Stimulated activated naive CD8-positive, alpha-beta T cell treated with anti-CD3 and anti-CD28 coated beads, Interleukin-15, Interleukin-2, amounts not matched to agents 100 ng/mL and 50 ng/mL, for 24 hours (primary cell): ENCODE results near the gene KCNMB4.

Experiments used
- H3K27ac Mint-ChIP-seq: one replicate; pipeline ENCODE4 v1.8.0; 2021; ENCODE audit warnings: mild to moderate bottlenecking, mixed read lengths
- H3K27me3 Mint-ChIP-seq: one replicate; pipeline ENCODE4 v1.8.0; 2021; ENCODE audit warnings: mixed read lengths
- H3K36me3 Mint-ChIP-seq: one replicate; pipeline ENCODE4 v1.8.0; 2021; ENCODE audit warnings: low read depth, mixed read lengths
- H3K4me1 Mint-ChIP-seq: one replicate; pipeline ENCODE4 v1.8.0; 2021; ENCODE audit warnings: low read depth, mixed read lengths
- H3K4me3 Mint-ChIP-seq: one replicate; pipeline ENCODE4 v1.8.0; 2021; ENCODE audit warnings: mild to moderate bottlenecking, mixed read lengths
- H3K9me3 Mint-ChIP-seq: one replicate; pipeline ENCODE4 v1.8.0; 2021; ENCODE audit warnings: mixed read lengths

Gene KCNMB4

DNA sequence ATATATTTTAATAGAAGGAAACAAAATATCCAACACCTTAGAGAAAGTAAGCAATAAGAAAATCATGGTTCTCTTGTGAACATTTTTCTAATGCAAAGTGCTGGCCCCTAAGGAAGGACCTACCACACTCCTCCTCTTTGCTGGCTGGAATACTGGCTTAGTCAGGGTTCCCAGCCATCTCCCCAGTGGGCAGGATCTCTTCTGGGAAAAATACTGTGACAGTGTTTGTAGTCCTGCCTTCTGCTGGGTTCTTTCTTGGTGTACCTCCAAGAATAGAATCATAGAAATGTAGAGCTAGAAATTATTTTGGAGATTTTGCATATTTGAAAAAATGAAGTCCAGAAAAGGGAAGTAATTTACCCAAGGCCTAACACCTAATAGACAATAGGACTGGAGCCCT, 31.9 kb downstream of the KCNMB4 start:
- Mint-ChIP-seq H3K4me1 (no peaks in the 10 kb centered on the region), H3K4me3 (no peak overlapping the region), H3K27ac (no peak overlapping the region), H3K9me3 (no peaks in the 10 kb centered on the region), H3K36me3 (peaks cover 9% of the 10 kb centered on the region), H3K27me3 (no peaks in the 10 kb centered on the region)

- Mint-ChIP-seq H3K9me3 (no peaks in the 10 kb centered on the region), H3K4me1 (no peaks in the 10 kb centered on the region), H3K27ac (no peak overlapping the region), H3K4me3 (no peak overlapping the region), H3K27me3 (no peaks in the 10 kb centered on the region), H3K36me3 (peaks cover 9% of the 10 kb centered on the region)
Observed at GRCh38 chr12:70398862-70399261, 32.8 kb downstream of the KCNMB4 start.

GRCh38 chr12:70399311-70399710, 33.2 kb downstream of the KCNMB4 start:
- H3K4me3 Mint-ChIP-seq: no peak overlapping the region
- H3K27ac Mint-ChIP-seq: no peak overlapping the region
- no peaks in the 10 kb centered on the region for H3K4me1 Mint-ChIP-seq
- no peaks in the 10 kb centered on the region for H3K9me3 Mint-ChIP-seq
- no peaks in the 10 kb centered on the region for H3K27me3 Mint-ChIP-seq
- H3K36me3 Mint-ChIP-seq: peaks cover 9% of the 10 kb centered on the region

DNA sequence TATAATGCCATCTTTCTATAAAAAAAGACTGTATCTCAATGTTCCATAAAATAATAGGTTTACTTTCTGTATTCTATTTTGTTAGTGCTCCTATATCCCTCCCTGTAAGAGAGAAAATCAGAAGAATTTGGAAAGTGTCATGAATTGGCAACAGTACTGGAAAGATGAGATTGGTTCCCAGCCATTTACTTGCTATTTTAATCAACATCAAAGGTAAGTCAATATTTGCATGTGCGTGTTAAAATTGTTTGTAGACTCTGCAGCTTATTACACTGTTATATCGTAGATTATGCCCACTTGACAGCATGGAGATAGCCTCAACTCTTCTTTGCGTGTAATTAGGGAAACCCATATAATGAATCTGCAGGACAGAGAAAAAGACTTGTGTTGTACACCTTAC, 34.0 kb downstream of the KCNMB4 start:
- Mint-ChIP-seq H3K27ac (no peak overlapping the region), H3K27me3 (no peaks in the 10 kb centered on the region), H3K36me3 (peaks cover 9% of the 10 kb centered on the region), H3K4me1 (no peaks in the 10 kb centered on the region), H3K9me3 (no peaks in the 10 kb centered on the region), H3K4me3 (no peak overlapping the region)

DNA sequence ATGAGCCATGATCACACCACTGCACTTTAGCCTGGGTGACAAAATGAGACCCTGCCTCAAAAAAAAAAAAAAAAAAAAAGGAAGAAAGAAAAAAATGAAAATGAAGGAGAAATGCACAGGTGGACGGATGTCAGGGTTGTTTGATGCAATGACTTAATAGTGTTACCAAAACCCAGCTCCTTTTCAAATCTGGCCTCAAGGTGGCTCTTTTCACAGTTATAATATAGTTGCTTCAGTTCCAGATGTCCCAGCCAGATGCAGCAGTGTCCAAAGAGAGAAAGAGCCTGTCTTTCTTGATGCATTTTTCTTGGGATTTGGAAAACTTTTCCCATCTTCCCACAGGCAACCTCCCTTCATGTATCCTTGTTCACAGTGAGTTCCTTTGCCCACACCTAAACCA, 36.5 kb downstream of the KCNMB4 start:
- Mint-ChIP-seq H3K27me3 (no peaks in the 10 kb centered on the region), H3K4me1 (no peaks in the 10 kb centered on the region), H3K27ac (no peak overlapping the region), H3K4me3 (no peak overlapping the region), H3K36me3 (peaks cover 9% of the 10 kb centered on the region), H3K9me3 (no peaks in the 10 kb centered on the region)

- Mint-ChIP-seq H3K27me3 (no peaks in the 10 kb centered on the region), H3K27ac (no peak overlapping the region), H3K36me3 (peaks cover 9% of the 10 kb centered on the region), H3K4me3 (no peak overlapping the region), H3K4me1 (no peaks in the 10 kb centered on the region), H3K9me3 (no peaks in the 10 kb centered on the region)
Observed at GRCh38 chr12:70403826-70404225, 37.7 kb downstream of the KCNMB4 start.

GRCh38 chr12:70408004-70408790, 42.1 kb downstream of the KCNMB4 start:
- H3K4me3 Mint-ChIP-seq: no peak overlapping the region
- H3K27me3 Mint-ChIP-seq: no peaks in the 10 kb centered on the region
- H3K9me3 Mint-ChIP-seq: no peaks in the 10 kb centered on the region
- H3K4me1 Mint-ChIP-seq: no peaks in the 10 kb centered on the region
- H3K27ac Mint-ChIP-seq: no peak overlapping the region
- H3K36me3 Mint-ChIP-seq: no peaks in the 10 kb centered on the region

- Mint-ChIP-seq H3K4me1 (peaks cover 4% of the 10 kb centered on the region), H3K36me3 (no peaks in the 10 kb centered on the region), H3K9me3 (no peaks in the 10 kb centered on the region), H3K27ac (no peak overlapping the region), H3K27me3 (no peaks in the 10 kb centered on the region), H3K4me3 (no peak overlapping the region)
Observed at GRCh38 chr12:70415987-70416386, 49.9 kb downstream of the KCNMB4 start.

- Mint-ChIP-seq H3K4me1 (peaks cover 4% of the 10 kb centered on the region), H3K4me3 (no peak overlapping the region), H3K9me3 (no peaks in the 10 kb centered on the region), H3K36me3 (no peaks in the 10 kb centered on the region), H3K27me3 (no peaks in the 10 kb centered on the region), H3K27ac (no peak overlapping the region)
Observed at GRCh38 chr12:70417121-70417520, 51.0 kb downstream of the KCNMB4 start.

DNA sequence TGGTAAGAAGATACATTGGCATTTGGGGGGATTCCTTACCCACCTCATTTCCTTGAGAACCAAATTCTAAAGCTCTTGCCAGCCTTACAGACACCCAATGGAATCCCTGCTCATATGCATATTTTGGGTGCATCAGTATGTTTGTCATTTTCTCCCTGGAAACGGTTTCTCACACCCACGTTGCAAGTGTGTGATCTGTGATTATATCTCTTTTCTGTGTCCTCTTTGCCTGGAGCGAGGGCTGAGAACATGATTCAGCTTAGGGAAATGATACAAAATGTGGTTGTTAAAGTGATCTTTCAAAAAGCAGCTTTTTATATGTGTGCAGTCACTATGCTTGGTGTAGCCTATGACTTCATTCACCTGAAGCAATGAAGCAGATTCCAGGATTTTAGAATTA, 52.0 kb downstream of the KCNMB4 start:
- H3K36me3 Mint-ChIP-seq: no peaks in the 10 kb centered on the region
- H3K27ac Mint-ChIP-seq: no peak overlapping the region
- no peaks in the 10 kb centered on the region for H3K9me3 Mint-ChIP-seq
- no peaks in the 10 kb centered on the region for H3K27me3 Mint-ChIP-seq
- H3K4me3 Mint-ChIP-seq: no peak overlapping the region
- peaks cover 4% of the 10 kb centered on the region for H3K4me1 Mint-ChIP-seq

GRCh38 chr12:70422631-70423030, 56.5 kb downstream of the KCNMB4 start:
- no peaks in the 10 kb centered on the region for H3K9me3 Mint-ChIP-seq
- H3K4me1 Mint-ChIP-seq: no peaks in the 10 kb centered on the region
- H3K27ac Mint-ChIP-seq: no peak overlapping the region

DNA sequence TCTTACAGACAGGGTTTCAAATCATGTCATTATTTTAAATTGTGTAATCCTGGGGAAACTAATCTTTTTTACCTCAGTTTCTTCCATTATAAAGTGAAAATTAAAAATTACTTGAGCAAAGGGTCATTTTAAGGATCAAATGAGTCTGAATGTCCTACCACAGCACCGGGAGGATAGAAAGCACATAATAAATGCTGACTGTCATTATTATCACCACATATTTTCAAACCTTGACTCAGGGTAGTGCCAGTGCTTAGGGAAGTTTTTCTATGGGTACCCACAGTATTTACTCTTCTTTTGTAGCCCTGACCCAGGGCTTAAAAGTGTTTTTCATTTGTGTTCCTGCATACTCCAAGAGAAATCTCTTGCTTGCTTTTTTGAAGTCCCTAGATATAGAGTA, 60.5 kb downstream of the KCNMB4 start:
- Mint-ChIP-seq H3K27ac (no peak overlapping the region), H3K36me3 (no peaks in the 10 kb centered on the region), H3K4me1 (no peaks in the 10 kb centered on the region), H3K9me3 (no peaks in the 10 kb centered on the region), H3K27me3 (no peaks in the 10 kb centered on the region), H3K4me3 (no peak overlapping the region)

More at GRCh38 chr12:70422631-70423030, 56.5 kb downstream of the KCNMB4 start:
- Mint-ChIP-seq H3K36me3 (no peaks in the 10 kb centered on the region), H3K27me3 (no peaks in the 10 kb centered on the region), H3K4me3 (no peak overlapping the region)

DNA sequence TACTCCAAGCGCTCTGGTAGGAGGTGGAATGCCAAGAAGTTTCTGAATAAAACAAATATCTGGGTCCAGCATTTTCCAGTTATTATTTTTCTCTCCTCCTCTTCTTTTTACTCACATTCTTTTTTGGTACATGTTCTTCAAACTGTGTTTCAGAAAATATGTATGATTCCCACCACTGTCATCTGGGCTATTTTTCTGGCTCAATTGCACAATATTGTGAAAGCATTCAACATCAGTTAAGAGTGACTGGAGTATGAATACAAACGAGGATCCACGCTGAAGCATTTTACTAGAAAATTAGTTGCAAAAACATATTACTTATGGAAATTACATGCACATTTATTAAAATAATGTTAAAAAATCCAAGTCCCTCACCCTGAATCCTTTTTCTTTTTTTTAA, 61.5 kb downstream of the KCNMB4 start:
- H3K27me3 Mint-ChIP-seq: no peaks in the 10 kb centered on the region
- H3K4me3 Mint-ChIP-seq: no peak overlapping the region
- H3K36me3 Mint-ChIP-seq: no peaks in the 10 kb centered on the region
- H3K9me3 Mint-ChIP-seq: no peaks in the 10 kb centered on the region
- H3K4me1 Mint-ChIP-seq: no peaks in the 10 kb centered on the region
- no peak overlapping the region for H3K27ac Mint-ChIP-seq

DNA sequence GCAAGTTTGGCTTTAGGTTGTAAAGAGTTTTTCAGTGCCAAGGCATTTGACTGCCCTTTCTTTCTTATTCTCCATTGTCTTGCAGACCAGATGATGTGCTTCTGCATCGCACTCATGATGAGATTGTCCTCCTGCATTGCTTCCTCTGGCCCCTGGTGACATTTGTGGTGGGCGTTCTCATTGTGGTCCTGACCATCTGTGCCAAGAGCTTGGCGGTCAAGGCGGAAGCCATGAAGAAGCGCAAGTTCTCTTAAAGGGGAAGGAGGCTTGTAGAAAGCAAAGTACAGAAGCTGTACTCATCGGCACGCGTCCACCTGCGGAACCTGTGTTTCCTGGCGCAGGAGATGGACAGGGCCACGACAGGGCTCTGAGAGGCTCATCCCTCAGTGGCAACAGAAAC, 64.3 kb downstream of the KCNMB4 start:
- Mint-ChIP-seq H3K4me3 (no peak overlapping the region), H3K27ac (no peak overlapping the region), H3K9me3 (no peaks in the 10 kb centered on the region), H3K27me3 (no peaks in the 10 kb centered on the region), H3K4me1 (no peaks in the 10 kb centered on the region), H3K36me3 (no peaks in the 10 kb centered on the region)

- Mint-ChIP-seq H3K27ac (no peak overlapping the region), H3K4me3 (no peak overlapping the region), H3K27me3 (no peaks in the 10 kb centered on the region), H3K4me1 (no peaks in the 10 kb centered on the region), H3K9me3 (no peaks in the 10 kb centered on the region), H3K36me3 (no peaks in the 10 kb centered on the region)
Observed at GRCh38 chr12:70436836-70437235, 70.7 kb downstream of the KCNMB4 start.

DNA sequence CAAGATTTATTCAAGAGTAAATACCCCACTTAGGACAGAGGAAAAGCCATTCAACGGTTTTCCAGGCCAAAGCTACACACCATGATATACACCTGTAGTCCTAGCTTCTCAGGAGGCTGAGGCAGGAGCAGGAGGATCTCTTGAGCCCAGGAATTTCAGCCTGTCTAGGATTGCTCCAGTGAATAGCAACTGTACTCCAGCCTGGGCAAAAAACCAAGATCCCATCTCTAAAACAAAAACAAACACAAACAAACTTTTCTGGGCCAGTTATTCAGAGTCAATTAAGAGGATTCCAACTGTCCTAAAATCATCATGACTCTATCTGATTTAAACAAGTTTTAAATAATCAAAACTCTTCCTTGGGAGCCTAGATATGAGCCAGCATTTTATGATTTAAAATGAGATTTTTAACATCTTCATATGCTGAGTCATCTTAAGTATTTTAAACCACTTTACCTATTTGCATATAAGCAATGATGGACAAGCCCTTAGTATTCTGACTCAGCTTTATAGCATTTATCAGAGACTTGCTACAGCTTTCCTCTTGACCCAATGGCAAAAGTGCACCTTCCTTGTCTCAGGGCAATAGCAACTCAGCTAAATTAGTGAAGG, 77.1 kb downstream of the KCNMB4 start:
- no peak overlapping the region for H3K4me3 Mint-ChIP-seq
- H3K27ac Mint-ChIP-seq: no peak overlapping the region
- H3K4me1 Mint-ChIP-seq: no peaks in the 10 kb centered on the region
- H3K27me3 Mint-ChIP-seq: peaks cover 4% of the 10 kb centered on the region
- H3K9me3 Mint-ChIP-seq: no peaks in the 10 kb centered on the region
- no peaks in the 10 kb centered on the region for H3K36me3 Mint-ChIP-seq
